Measurements from ENCODE around the gene AOPEP. TPM values are rescaled to one million over a fixed set of nuclear protein-coding genes. Genes with fewer than 3 reads are reported as not detected.

The AOPEP gene
- total RNA-seq, 4 donors from 2014 or later, result 252 to 375 (median 312) TPM

DNA sequence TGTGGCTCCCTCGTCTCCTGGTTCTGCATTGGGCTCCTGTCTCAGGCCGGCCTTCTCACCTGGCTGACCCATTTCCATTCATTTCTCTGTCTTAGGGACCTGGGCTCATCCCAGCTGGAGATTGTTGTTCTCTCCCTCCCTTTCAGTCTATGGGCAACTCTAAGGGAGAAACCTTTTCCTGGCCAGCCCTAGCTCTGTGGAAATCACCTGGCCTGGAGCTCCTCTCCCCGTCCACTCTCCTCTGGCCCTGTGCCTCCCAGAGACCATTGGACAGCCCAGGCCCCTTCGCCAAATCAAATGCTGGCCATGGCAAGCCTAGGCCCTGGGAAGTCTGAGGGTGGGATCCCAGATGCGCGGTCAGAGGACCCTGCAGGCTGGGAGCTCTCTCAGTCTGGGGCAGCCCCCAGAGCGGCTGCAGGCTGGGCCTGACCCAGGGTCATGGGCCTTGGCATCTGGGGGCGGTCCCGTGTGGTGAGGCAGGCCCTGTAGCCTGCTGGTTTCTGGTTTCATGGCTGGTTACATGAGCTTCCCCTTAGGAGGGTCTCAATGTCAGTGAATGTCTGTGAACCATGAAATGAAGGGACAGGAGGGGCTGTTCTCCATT lies 253.5 kb downstream of the AOPEP start:
- 65 to 94% methylated on average over 2 of the region's 9 CpGs for WGBS, 2 donors (ENCODE audit: low coverage in 1 of 2)
- peaks cover 0 to 8% of the 10 kb centered on the region in 2 donors for H3K36me3 ChIP-seq
- H3K9me3 ChIP-seq, result no peaks in the 10 kb centered on the region
- TF ChIP-seq EP300 (IDR thresholded peaks at IDR 0.05) (no peak), POLR2AphosphoS5 (IDR thresholded peaks at IDR 0.05) (no peak), POLR2A (IDR thresholded peaks at IDR 0.05) (no peak)
- TF ChIP-seq, protein P1, sequence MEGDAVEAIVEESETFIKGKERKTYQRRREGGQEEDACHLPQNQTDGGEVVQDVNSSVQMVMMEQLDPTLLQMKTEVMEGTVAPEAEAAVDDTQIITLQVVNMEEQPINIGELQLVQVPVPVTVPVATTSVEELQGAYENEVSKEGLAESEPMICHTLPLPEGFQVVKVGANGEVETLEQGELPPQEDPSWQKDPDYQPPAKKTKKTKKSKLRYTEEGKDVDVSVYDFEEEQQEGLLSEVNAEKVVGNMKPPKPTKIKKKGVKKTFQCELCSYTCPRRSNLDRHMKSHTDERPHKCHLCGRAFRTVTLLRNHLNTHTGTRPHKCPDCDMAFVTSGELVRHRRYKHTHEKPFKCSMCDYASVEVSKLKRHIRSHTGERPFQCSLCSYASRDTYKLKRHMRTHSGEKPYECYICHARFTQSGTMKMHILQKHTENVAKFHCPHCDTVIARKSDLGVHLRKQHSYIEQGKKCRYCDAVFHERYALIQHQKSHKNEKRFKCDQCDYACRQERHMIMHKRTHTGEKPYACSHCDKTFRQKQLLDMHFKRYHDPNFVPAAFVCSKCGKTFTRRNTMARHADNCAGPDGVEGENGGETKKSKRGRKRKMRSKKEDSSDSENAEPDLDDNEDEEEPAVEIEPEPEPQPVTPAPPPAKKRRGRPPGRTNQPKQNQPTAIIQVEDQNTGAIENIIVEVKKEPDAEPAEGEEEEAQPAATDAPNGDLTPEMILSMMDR (IDR thresholded peaks at IDR 0.05), result no peak
- H3K27ac ChIP-seq, result no peak overlapping the region
- no peaks in the 10 kb centered on the region for H3K27me3 ChIP-seq
- no peak for ATAC-seq
- no peaks in the 10 kb centered on the region for H3K4me1 ChIP-seq
- H3K4me3 ChIP-seq, result no peak overlapping the region

DNA sequence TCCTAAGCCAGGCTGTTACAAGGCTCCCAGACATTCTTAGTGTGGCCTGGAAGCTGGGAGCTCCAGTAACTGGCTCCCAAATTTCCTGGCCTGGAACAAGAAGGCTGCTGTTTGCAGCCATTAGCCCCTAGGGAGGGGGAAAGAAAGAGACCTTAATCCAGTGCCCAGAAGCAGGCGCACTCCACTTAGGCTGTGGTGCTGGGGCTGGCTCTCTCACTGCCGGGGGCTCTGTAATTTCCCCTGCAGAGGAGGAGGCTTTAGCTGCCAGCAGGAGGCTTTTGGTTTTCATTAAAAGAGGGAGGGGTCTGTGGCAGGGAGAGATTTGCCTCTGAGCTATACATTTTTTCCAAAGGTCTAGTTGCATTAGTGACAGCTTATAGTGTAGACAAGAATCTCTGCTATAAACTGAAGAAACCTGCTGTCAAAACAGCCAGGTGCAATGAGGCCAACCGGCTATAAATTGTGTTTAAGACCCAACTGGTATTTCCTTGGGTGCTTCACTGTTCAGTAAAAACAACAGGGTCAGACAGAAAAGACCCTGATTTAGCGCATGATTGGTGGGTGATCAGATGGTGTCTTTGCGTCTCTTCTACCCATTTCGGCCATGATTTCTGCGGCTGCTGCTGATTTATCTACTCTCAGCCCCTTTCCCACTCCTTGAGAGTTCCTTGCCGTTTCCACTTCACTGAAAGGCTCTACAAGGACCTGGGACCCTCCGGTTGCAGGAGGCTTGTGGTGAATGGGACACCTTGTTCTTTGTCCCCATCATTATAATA lies 254.6 kb downstream of the AOPEP start:
- Histone ChIP-seq H3K27me3 (no peaks in the 10 kb centered on the region), H3K4me3 (no peak overlapping the region), H3K9me3 (no peaks in the 10 kb centered on the region), H3K27ac (no peak overlapping the region), H3K36me3 (peaks cover 0 to 8% of the 10 kb centered on the region in 2 donors), H3K4me1 (no peaks in the 10 kb centered on the region)
- ATAC-seq, result no peak
- TF ChIP-seq EP300 (IDR thresholded peaks at IDR 0.05), result no peak
- TF ChIP-seq POLR2A (IDR thresholded peaks at IDR 0.05), result no peak
- no peak for TF ChIP-seq POLR2AphosphoS5 (IDR thresholded peaks at IDR 0.05)
- WGBS, 2 donors (ENCODE audit: low coverage in 1 of 2), result 88 to 94% methylated on average over 3 to 7 of the region's 9 CpGs

DNA sequence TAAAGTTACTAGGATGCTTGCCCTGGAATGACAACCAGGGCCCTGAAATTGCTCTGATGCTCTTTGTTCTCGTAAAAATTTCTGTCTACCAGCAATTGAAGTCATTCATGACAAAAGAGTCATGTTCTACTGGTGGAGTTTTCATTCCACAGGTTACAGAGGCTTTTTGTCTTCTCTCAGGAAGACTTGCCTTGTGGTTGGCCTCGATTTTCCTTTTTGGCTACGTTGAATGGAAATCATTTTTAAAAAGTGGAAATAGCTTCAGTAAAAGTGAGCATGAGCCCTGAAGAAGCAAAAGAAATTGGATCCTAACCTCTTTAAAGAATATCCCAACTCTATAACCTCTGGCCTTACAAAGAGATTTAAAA lies 255.2 kb downstream of the AOPEP start:
- Histone ChIP-seq H3K36me3 (peaks cover 0 to 8% of the 10 kb centered on the region in 2 donors), H3K4me3 (no peak overlapping the region), H3K27ac (no peak overlapping the region), H3K9me3 (no peaks in the 10 kb centered on the region), H3K4me1 (no peaks in the 10 kb centered on the region), H3K27me3 (no peaks in the 10 kb centered on the region)
- ATAC-seq, result no peak
- 72 to 78% methylated on average over 3 of the region's 3 CpGs for WGBS, 2 donors (ENCODE audit: low coverage in 1 of 2)
- TF ChIP-seq EP300 (IDR thresholded peaks at IDR 0.05) (no peak), POLR2AphosphoS5 (IDR thresholded peaks at IDR 0.05) (no peak)

DNA sequence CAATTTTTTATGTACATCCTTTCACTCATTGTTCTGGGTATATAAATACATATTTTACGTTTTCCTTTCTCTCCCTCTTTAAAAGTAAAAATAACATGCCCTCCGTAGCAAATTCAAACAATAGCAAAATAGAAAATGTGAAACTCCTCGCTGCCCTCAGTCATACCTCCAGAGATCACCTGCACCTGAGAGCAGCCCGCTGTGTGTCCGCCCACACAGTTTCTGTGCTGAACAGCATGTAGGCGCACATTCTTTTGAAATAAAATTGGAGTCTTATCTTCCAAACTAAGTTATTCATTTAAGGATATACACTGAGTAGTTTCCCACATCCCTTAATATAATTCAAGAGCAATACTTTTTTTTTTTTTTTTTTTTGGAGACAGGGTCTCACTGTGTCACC lies 255.7 kb downstream of the AOPEP start:
- no peak for ATAC-seq
- TF ChIP-seq POLR2A (IDR thresholded peaks at IDR 0.05) (no peak), POLR2AphosphoS5 (IDR thresholded peaks at IDR 0.05) (no peak), EP300 (IDR thresholded peaks at IDR 0.05) (no peak)
- TF ChIP-seq, protein P1 (IDR thresholded peaks at IDR 0.05), result no peak
- 88 to 92% methylated on average over 6 of the region's 6 CpGs for WGBS, 2 donors (ENCODE audit: low coverage in 1 of 2)
- Histone ChIP-seq H3K27ac (no peak overlapping the region), H3K9me3 (no peaks in the 10 kb centered on the region), H3K4me3 (no peak overlapping the region), H3K27me3 (no peaks in the 10 kb centered on the region), H3K36me3 (peaks cover 0 to 8% of the 10 kb centered on the region in 2 donors), H3K4me1 (no peaks in the 10 kb centered on the region)

DNA sequence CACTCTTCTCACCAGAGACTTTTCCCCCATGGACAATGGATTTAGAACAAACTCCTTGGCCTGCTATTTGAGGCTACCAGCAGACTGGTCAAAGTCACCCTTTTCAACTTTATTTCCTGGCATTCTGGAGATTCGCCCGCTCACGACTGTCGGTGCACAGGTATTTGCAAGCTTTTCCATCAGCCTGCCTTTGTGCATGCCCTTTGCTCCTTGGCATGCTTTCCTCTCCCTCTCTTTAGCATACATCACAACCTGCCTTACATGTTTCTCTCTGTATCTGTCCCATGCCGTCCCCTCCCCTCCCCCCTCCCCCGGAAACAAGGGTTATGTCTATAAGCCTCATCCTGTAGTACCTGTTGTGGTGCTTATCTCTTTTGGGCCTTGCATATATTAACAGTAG lies 257.1 kb downstream of the AOPEP start:
- ATAC-seq, result no peak
- WGBS, 2 donors (ENCODE audit: low coverage in 1 of 2), result 87 to 100% methylated on average over 5 to 6 of the region's 6 CpGs
- Histone ChIP-seq H3K4me1 (no peaks in the 10 kb centered on the region), H3K4me3 (no peak overlapping the region), H3K27me3 (no peaks in the 10 kb centered on the region), H3K36me3 (peaks cover 0 to 4% of the 10 kb centered on the region in 2 donors), H3K9me3 (no peaks in the 10 kb centered on the region), H3K27ac (no peak overlapping the region)
- no peak for TF ChIP-seq EP300 (IDR thresholded peaks at IDR 0.05)
- TF ChIP-seq POLR2AphosphoS5 (IDR thresholded peaks at IDR 0.05), result no peak
- TF ChIP-seq POLR2A (IDR thresholded peaks at IDR 0.05), result no peak
- TF ChIP-seq, protein P1 (IDR thresholded peaks at IDR 0.05), result no peak

All from gastroesophageal sphincter (tissue), 4 donors.